Stimulated activated CD8-positive, alpha-beta memory T cell treated with anti-CD3 and anti-CD28 coated beads, Interleukin-12 subunit alpha, Interleukin-12 subunit beta, amount 100 ng/mL, for 4 hours (primary cell): ENCODE measurements around the gene SPATA13.

Experiments
- DNase-seq: peaks from one replicate; pipeline ENCODE4 v3.0.0-alpha.2; 2020; ENCODE audit warnings: low read depth

SPATA13 gene

DNA sequence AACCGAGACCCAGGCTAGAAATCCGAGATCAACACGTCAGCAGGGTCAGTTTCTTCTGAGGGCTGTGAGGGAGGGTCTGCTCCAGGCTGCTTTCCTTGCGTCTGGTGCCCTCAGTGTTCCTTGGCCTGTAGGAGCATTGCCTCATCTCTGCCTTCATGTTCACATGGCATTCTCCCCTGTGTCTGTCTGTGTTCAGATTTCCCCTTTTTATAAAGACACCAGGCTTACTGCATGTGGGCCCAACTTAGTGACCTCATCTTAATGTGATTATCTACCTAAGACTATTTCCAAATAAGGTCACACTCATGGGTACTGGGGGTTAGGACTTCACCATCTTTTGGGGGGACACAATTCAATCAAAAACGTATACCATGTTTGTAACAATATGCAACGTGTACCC lies 91.6 kb downstream of the SPATA13 start:
- no peak for DNase-seq

- no peak for DNase-seq
Measured at GRCh38 chr13:24253520-24254145, 93.1 kb downstream of the SPATA13 start.

GRCh38 chr13:24254146-24254841 lies 93.8 kb downstream of the SPATA13 start:
- no peak for DNase-seq

DNA sequence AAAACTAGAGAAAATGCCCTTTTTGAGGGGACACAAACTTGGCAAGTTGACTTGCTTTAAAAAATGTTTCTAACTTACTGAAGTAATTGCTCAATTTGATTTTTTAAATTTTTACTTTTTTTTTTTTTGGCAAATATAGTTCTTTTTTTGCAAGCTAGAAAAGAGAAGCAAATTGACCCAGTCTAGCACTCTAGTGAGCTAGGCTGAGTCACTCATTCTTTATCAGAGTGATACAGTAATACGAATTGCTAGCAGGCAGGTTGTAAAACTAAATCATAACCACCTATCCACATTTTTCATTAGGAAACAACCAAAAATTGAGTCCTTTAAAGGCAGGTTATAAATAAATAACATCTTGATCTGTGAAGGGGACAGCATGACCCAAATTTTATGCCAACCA lies 97.0 kb downstream of the SPATA13 start:
- no peak for DNase-seq

DNA sequence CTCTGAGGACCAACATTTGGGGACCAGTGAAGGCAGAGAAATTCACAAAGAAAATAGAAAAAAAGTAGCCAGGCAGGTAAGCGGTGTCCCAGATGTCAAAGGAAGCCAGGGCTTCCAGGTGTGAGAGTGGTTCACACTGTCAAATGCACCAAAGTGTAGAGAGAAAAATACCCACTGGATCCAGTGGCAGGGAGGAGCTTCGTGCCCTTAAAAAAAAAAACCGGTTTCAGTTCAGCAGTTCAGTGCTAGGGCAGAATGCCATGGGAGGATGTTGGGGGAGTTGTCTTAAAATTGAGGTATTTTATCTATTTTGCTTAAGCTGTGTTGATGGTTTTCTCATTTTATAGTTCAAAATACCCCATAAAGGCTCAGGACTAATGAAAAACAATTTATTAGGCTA lies 101.0 kb downstream of the SPATA13 start:
- DNase-seq: no peak

- no peak for DNase-seq
Measured at GRCh38 chr13:24263632-24264031, 103.1 kb downstream of the SPATA13 start.

DNA sequence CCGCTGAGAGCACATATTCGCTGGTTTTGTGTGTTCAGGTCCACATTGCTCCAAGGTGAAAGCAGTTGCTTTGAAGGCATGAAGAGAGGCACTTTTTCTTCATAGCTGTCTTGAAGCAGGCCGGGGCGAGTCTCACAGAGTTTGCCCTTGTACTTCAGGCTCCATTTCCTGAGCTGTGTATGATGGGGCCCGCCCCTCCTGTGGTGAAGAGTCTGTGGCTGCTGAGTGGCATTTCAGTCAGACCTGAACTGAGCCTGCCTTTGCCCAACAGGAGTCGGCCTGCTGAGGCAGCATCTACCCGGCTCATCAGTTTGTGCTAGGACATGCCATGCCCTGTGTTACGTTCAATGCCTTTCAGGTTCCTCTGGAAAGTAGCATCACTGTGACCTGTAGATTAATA lies 104.5 kb downstream of the SPATA13 start:
- DNase-seq: peak; percentile 67

- DNase-seq: no peak
Measured at GRCh38 chr13:24265453-24265852, 104.9 kb downstream of the SPATA13 start.

DNA sequence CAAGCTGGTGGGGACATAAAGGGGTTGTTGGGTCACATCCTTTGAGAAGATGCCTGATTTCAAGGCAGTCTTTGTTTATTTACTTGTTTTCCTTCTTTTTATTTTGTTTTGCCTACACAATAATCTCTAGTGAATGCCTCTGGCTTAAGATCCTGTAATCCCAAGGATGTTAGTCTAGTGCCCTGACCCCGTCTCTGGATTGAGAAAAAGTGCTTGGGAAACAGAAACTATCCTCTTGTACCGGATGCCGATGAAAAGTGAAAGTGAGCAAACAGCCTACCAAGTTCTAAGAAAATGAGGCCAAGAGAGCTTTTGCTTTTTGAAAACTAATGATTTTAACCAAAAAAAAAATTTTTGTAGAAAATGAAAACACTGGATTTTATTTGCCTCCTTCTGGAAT lies 106.8 kb downstream of the SPATA13 start:
- no peak for DNase-seq

DNA sequence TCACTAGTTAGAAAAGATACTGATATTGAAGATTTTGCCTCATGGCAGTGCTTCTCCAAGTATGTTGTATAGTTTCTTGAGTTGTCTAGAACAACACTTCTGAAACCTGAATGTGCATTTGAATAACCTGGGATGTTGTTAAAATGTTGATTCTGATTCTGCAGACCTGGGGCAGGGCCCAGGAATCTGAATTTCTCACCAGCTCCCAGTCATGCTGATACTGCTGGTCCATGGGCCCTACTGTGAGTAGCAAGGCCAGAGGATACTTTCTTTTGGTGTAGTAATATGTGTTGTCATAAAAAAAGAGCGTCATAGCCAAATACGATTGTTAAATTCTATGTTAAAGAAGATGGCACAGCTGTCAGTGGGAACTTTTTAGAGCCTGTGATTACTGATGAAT lies 107.3 kb downstream of the SPATA13 start:
- no peak for DNase-seq

DNA sequence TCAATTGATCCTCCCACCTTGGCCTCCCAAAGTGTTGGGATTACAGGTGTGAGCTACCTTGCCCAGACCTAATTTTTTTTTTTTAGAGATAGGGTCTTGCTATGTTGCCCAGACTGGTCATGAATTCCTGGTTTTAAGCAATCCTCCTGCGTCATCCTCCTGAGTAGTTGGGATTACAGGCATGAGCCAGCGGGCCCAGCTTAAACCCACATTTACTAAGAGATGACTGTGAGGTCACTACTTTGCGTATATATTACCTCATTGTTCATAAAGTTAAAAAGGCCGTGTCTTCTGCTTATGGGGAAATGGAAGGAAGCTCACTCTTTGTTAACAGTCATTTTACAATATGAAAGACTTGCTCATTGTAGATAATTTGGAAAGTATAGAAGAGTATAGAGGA lies 109.3 kb downstream of the SPATA13 start:
- no peak for DNase-seq

- peak; percentile 40 for DNase-seq
Measured at GRCh38 chr13:24270639-24271141, 110.2 kb downstream of the SPATA13 start.

GRCh38 chr13:24271231-24271600 lies 110.7 kb downstream of the SPATA13 start:
- no peak for DNase-seq

DNA sequence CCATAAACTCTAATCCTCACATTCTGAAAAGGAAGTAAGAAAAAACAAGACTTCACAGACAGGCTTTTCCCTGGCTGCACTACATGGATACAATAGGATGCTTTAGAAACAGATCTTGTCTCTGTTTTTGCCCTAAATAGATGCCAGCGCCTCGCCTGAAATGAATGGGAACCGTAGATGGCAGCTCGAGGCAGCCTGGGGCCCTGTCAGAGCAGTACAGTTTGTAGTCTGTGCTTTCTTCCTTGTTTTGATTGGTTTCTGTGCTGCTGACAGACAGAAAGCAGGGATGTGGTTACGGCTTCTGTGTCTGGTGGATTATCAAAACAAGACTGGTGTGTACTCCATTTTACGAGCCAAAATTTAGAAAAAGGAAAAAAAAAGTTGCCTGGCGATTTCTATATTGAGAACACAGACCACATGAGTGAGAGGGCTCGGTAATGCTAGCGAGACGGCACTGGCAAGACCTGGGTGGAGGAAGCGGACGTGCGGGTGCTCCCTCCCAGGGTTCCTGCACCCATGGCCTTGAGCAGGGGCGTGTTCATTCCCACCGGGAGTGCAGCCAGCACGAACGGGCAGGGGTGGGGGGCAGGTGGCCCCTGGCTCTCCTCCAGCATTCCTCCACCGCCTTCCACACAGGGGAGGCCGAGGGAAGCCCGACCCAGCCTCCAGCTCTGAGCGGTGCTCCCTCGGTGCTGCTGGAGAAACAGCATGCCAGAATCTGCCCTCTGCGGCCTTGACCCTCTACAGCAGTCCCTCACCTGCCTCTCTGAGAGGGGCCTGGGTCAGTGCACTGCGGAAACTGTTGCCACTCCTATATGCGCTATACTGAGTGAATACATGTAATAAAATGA lies 111.3 kb downstream of the SPATA13 start:
- no peak for DNase-seq

- DNase-seq: no peak
Measured at GRCh38 chr13:24272452-24273161, 112.1 kb downstream of the SPATA13 start.

DNA sequence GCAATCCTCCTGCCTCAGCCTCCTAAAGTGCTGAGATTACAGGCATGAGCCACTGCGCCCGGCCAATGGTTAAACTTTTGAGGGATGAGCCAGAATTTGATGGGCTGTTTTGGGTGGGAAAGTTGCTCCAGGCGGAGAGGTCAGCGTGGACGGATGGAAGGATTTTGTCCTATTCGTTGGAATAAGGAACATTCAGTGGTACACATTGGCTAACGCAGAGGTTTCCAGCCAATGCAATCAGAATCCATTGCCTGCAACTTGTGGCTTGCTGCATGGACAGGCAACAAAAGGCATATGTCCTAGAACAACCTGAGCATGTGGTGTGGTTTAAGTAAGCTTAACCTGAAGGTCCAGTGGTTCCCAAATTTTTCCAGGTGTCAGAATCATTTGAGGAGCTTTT lies 113.4 kb downstream of the SPATA13 start:
- DNase-seq: no peak

DNA sequence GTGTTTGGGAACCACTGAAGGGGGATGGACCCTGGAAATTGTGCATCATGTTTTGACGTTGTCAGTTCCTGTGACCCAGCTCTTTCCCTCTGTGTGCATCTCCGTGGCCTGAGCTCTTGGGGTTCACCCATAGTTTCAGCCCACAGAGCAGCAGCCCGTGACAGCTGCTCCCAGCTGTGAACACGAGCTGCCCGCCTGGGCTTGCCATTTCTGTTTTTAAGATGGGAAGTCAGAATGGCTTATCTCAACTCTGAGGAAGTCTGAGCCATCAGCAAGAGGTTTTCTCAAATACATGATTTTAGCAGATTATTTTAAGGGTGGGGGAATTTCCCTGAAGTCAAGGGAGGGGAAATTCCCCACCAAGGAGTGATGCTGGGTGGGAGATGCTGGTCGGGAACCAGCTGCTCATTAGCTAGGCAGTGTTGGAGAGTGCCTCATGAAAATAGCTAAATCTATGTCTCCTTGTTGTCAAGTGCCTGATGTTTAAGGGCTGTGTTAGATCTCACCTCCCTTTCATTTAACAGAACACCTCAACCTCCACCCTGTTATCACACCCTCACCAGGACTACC lies 114.0 kb downstream of the SPATA13 start:
- peak; percentile 53 for DNase-seq

DNA sequence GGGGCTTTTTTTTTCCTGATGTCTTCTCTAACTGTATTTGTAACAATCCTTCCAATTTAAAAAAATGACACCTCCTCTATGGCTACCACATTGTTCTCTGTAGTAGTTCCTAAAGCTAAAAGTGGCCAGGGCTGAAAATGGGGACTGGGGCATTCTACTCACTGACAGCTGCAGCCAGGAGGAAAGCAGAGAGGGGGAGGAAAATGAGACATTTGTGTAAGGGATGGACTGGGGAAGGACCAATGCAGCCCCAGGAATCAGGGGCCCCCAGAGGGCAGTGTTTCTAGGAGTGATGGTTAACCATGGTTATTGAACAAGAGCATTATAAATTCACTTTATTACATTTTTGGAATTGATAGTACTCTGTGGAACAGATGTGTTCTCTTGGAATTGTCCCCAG lies 114.5 kb downstream of the SPATA13 start:
- no peak for DNase-seq

GRCh38 chr13:24276306-24276705 lies 115.8 kb downstream of the SPATA13 start:
- DNase-seq: no peak

GRCh38 chr13:24276861-24277260 lies 116.3 kb downstream of the SPATA13 start:
- no peak for DNase-seq

- DNase-seq: no peak
Measured at GRCh38 chr13:24277761-24278160, 117.2 kb downstream of the SPATA13 start.
